B cell (primary cell): ENCODE measurements around the gene DZIP1L. TPM values are rescaled to one million over a fixed set of nuclear protein-coding genes. Genes with fewer than 3 reads are reported as not detected.

ENCODE experiments used
- ATAC-seq: fragments of 200-7000 bp; cut with Tn5 transposase; one replicate; pipeline ENCODE4 v1.10.0; 2021; ENCODE audit warnings: low read depth, mild to moderate bottlenecking, moderate number of reproducible peaks, moderate library complexity
- CTCF ChIA-PET: fragments of 350-600 bp; sonication (Branson Sonifier 250); formaldehyde crosslinking; loops from one replicate; lab custom pipeline; 2021; ENCODE audit warnings: antibody characterized with exemption, inconsistent platforms; lab: Charles Lee
- POLR2A ChIA-PET: fragments of 350-600 bp; sonication (Branson Sonifier 250); formaldehyde crosslinking; loops from one replicate; lab custom pipeline; 2021; ENCODE audit warnings: antibody characterized with exemption; lab: Charles Lee
- DNase-seq: peaks from one replicate; pipeline ENCODE4 v3.0.0; 2013
- H2AFZ ChIP-seq: 2 replicates; pipeline ENCODE4 v1.6.1; 2012; ENCODE audit warnings: mild to moderate bottlenecking, low read depth, low read length; ENCODE audit not compliant: insufficient read depth, poor library complexity, severe bottlenecking
- H3K27ac ChIP-seq, 2 donors: 1 replicate in 1 of 2; 2 replicates in 1 of 2; pipeline ENCODE4 v1.5.1; 2012 to 2013; ENCODE audit warnings: low read length in 2 of 2, mild to moderate bottlenecking in 2 of 2, moderate library complexity in 1 of 2
- H3K27me3 ChIP-seq, 4 experiments: fragments of 200-600 bp in 1 of 4; sonication (generic) in 1 of 4; replicated peaks in 1 of 4; 1 replicate in 2 of 4; 2 replicates in 2 of 4; pipeline versions ENCODE4 v1.6.1 to v1.7.0; 2013 to 2016; ENCODE audit warnings: low read length in 3 of 4, mild to moderate bottlenecking in 2 of 4, mixed read lengths in 1 of 4, moderate library complexity in 1 of 4; ENCODE audit not compliant: insufficient read depth in 4 of 4, control insufficient read depth in 3 of 4; ENCODE audit errors: control extremely low read depth in 1 of 4
- H3K36me3 ChIP-seq, 2 experiments: replicated peaks in 1 of 2; 1 replicate in 1 of 2; 2 replicates in 1 of 2; pipeline versions ENCODE4 v1.6.1 to v1.7.1; 2013; ENCODE audit warnings: low read length in 1 of 2; ENCODE audit not compliant: insufficient read depth in 2 of 2, control insufficient read depth in 1 of 2; ENCODE audit errors: control extremely low read depth in 1 of 2, extremely low read depth in 1 of 2
- H3K4me1 ChIP-seq, 2 donors: fragments of 200-600 bp in 1 of 2; sonication (generic) in 1 of 2; 1 replicate in 1 of 2; 2 replicates in 1 of 2; pipeline versions ENCODE4 v1.5.1 to v1.6.1; 2013 to 2017; ENCODE audit warnings: low read length in 2 of 2; ENCODE audit not compliant: control insufficient read depth in 2 of 2, insufficient read depth in 2 of 2
- H3K4me2 ChIP-seq: replicated peaks from 2 replicates; pipeline ENCODE3; 2012; ENCODE audit warnings: mild to moderate bottlenecking, low read depth, low read length; ENCODE audit not compliant: poor library complexity, severe bottlenecking
- H3K4me3 ChIP-seq, 5 experiments: fragments of 200-600 bp in 1 of 5; sonication (generic) in 1 of 5; 1 replicate in 3 of 5; 2 replicates in 2 of 5; pipeline versions ENCODE4 v1.5.1 to v1.7.0; 2011 to 2016; ENCODE audit warnings: low read length in 4 of 5, mild to moderate bottlenecking in 4 of 5, low read depth in 2 of 5, control low read depth in 1 of 5, moderate library complexity in 1 of 5; ENCODE audit not compliant: insufficient read depth in 1 of 5; ENCODE audit errors: control extremely low read depth in 1 of 5, extremely low read depth in 1 of 5
- H3K79me2 ChIP-seq: fragments of 200-600 bp; sonication (generic); one replicate; pipeline ENCODE4 v1.6.0; 2016; ENCODE audit warnings: low read length; ENCODE audit not compliant: control insufficient read depth, insufficient read depth
- H3K9ac ChIP-seq: fragments of 200-600 bp; sonication (generic); 2 replicates; pipeline ENCODE4 v1.6.1; 2017; ENCODE audit warnings: mild to moderate bottlenecking, low read length, moderate library complexity
- H3K9me3 ChIP-seq, 3 donors: one replicate each; pipeline versions ENCODE4 v1.6.1 to v1.7.1; 2013; ENCODE audit warnings: low read length in 2 of 3; ENCODE audit not compliant: control insufficient read depth in 2 of 3, insufficient read depth in 1 of 3; ENCODE audit errors: control extremely low read depth in 1 of 3
- H4K20me1 ChIP-seq: 2 replicates; pipeline ENCODE4 v1.6.0; 2012; ENCODE audit warnings: mild to moderate bottlenecking, low read length; ENCODE audit not compliant: insufficient read depth, control insufficient read depth, poor library complexity, severe bottlenecking
- H3K27ac Mint-ChIP-seq: one replicate; pipeline ENCODE4 v1.8.0; 2021; ENCODE audit warnings: mixed read lengths
- H3K27me3 Mint-ChIP-seq: one replicate; pipeline ENCODE4 v1.8.0; 2021; ENCODE audit warnings: mixed read lengths
- H3K4me1 Mint-ChIP-seq: one replicate; pipeline ENCODE4 v1.8.0; 2021; ENCODE audit warnings: mixed read lengths
- H3K4me3 Mint-ChIP-seq: one replicate; pipeline ENCODE4 v1.8.0; 2021; ENCODE audit warnings: mixed read lengths
- H3K9me3 Mint-ChIP-seq: one replicate; pipeline ENCODE4 v1.8.0; 2022; ENCODE audit warnings: mixed read lengths; ENCODE audit not compliant: insufficient read depth
- EZH2 ChIP-seq: IDR thresholded peaks from 2 replicates; pipeline ENCODE4 v1.6.1; 2012; ENCODE audit warnings: borderline replicate concordance, low read depth, mild to moderate bottlenecking, moderate library complexity, low read length; ENCODE audit not compliant: insufficient read depth, poor library complexity, severe bottlenecking
- WGBS: methylation state at CpG from one replicate; pipeline ENCODE4 v1.1.5; 2013; ENCODE audit warnings: missing lambda C conversion rate; ENCODE audit not compliant: insufficient coverage; 5-methylcytosine and 5-hydroxymethylcytosine counted together
- intact Hi-C: fragments of 100-400 bp; cut with micrococcal nuclease; formaldehyde crosslinking; loops from one replicate; pipeline ENCODE4 v1.10.0; 2022
- polyA plus RNA-seq: library from polyadenylated mRNA; depleted of rRNA; stranded (reverse); fragments of >200 nt; gene quantifications from 2 replicates; pipeline ENCODE4 v1.2.3, GENCODE V29; 2012
- total RNA-seq, 2 donors: library from RNA; stranded (reverse); fragments of 120-200 nt in 1 of 2; gene quantifications; 1 replicate in 1 of 2; 2 replicates in 1 of 2; pipeline versions ENCODE4 v1.2.3 to v1.2.4, GENCODE V29; 2013 to 2022
- TF ChIP-seq, protein P1 (sequence below): fragments of 200-600 bp; IDR thresholded peaks from one replicate; pipeline ENCODE4 v1.8.0; 2022; ENCODE audit warnings: antibody characterized with exemption, mild to moderate bottlenecking

Gene DZIP1L
- total and polyA plus RNA-seq, 2 donors (not counting 1 experiment from before 2014, with no cell fraction given), result not detected

DNA sequence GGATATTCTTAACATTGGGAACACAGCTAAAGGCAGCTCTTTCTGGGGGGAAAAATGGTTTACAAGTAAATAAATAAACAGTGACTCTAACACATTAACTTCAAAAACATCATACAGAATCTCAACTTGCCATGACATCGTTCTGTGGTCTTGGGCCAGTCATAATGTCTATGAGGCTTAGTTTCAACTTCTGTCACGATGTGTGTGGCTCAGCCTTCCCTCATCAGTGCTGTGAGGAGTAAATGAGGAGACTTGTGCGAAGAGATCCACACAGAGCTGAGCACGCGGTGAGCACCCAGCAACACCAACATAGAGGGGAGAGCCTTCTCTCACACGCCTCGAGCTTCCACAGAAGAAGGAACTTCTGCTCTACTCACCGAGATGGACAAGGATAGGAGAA lies 49.0 kb downstream of the DZIP1L start:
- POLR2A ChIA-PET, result no interaction called here
- no peaks in the 10 kb centered on the region for H3K4me1 Mint-ChIP-seq
- WGBS, result 87% methylated on average over 7 of the region's 8 CpGs

DNA sequence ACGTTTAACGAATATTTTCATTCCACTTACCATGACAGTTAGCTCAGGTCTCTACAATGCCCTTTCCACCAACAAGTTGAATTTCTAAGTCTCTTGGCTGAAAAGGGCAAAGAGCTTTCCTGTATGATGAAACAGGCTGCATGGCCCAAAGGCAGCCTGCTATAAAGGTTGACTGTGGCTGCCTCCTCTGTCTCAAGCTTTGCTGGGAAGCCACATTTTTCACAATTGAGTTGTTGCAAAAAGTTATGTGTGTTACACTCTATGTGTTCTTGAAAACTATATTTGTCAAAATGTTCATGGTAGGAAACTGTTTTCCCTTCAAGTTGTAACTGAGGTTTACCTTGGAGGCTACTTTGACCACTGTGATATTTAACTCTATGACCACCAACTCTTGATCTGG lies 49.5 kb downstream of the DZIP1L start:
- no peak overlapping the region for H3K9ac ChIP-seq
- H3K4me3 ChIP-seq, result no peak overlapping the region
- ATAC-seq (no peak), DNase-seq (no peak)
- POLR2A ChIA-PET, result no interaction called here
- no peaks in the 10 kb centered on the region for H3K36me3 ChIP-seq
- WGBS, result no CpG with 5 or more reads among the region's 2 CpGs
- peaks cover 14% of the 10 kb centered on the region for H3K27me3 Mint-ChIP-seq
- no peak overlapping the region for H2AFZ ChIP-seq
- H3K4me3 Mint-ChIP-seq, result no peak overlapping the region
- CTCF ChIA-PET, result interaction anchor here (1.0 to 2.3 kb wide), 2 partner anchors 8 kb away, joined by 3 to 8 read pairs; no protein-coding TSS in a partner anchor
- H3K27me3 ChIP-seq, result no peaks in the 10 kb centered on the region
- no peaks in the 10 kb centered on the region for H3K9me3 ChIP-seq
- no peaks in the 10 kb centered on the region for H3K9me3 Mint-ChIP-seq
- no peaks in the 10 kb centered on the region for H3K4me1 ChIP-seq
- intact Hi-C loops, result no loop called here
- H3K4me1 Mint-ChIP-seq, result no peaks in the 10 kb centered on the region
- no peak for TF ChIP-seq EZH2
- TF ChIP-seq, protein P1, sequence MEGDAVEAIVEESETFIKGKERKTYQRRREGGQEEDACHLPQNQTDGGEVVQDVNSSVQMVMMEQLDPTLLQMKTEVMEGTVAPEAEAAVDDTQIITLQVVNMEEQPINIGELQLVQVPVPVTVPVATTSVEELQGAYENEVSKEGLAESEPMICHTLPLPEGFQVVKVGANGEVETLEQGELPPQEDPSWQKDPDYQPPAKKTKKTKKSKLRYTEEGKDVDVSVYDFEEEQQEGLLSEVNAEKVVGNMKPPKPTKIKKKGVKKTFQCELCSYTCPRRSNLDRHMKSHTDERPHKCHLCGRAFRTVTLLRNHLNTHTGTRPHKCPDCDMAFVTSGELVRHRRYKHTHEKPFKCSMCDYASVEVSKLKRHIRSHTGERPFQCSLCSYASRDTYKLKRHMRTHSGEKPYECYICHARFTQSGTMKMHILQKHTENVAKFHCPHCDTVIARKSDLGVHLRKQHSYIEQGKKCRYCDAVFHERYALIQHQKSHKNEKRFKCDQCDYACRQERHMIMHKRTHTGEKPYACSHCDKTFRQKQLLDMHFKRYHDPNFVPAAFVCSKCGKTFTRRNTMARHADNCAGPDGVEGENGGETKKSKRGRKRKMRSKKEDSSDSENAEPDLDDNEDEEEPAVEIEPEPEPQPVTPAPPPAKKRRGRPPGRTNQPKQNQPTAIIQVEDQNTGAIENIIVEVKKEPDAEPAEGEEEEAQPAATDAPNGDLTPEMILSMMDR, result no peak
- no peak overlapping the region for H3K27ac Mint-ChIP-seq
- H3K4me2 ChIP-seq, result no peak overlapping the region
- no peaks in the 10 kb centered on the region for H3K79me2 ChIP-seq
- no peak overlapping the region for H3K27ac ChIP-seq
- H4K20me1 ChIP-seq, result no peaks in the 10 kb centered on the region

More for the DNA sequence above, 49.0 kb downstream of the DZIP1L start:
- Histone ChIP-seq H3K9me3 (no peaks in the 10 kb centered on the region), H2AFZ (no peak overlapping the region), H3K4me1 (no peaks in the 10 kb centered on the region), H3K9ac (no peak overlapping the region), H3K4me2 (no peak overlapping the region), H3K27me3 (no peaks in the 10 kb centered on the region), H3K79me2 (no peaks in the 10 kb centered on the region), H3K4me3 (no peak overlapping the region), H3K36me3 (no peaks in the 10 kb centered on the region), H4K20me1 (no peaks in the 10 kb centered on the region), H3K27ac (no peak overlapping the region)
- H3K9me3 Mint-ChIP-seq, result no peaks in the 10 kb centered on the region
- CTCF ChIA-PET, result interaction anchor here (1.0 to 1.5 kb wide), 2 partner anchors 9 to 13 kb away, joined by 3 to 5 read pairs; no protein-coding TSS in a partner anchor
- H3K27ac Mint-ChIP-seq, result no peak overlapping the region
- ATAC-seq, result no peak
- intact Hi-C loops, result no loop called here
- peaks cover 14% of the 10 kb centered on the region for H3K27me3 Mint-ChIP-seq
- H3K4me3 Mint-ChIP-seq, result no peak overlapping the region
- TF ChIP-seq, protein P1, result no peak
- TF ChIP-seq EZH2, result no peak
- DNase-seq, result no peak
